Measurements from ENCODE around the gene GPANK1.

DNA sequence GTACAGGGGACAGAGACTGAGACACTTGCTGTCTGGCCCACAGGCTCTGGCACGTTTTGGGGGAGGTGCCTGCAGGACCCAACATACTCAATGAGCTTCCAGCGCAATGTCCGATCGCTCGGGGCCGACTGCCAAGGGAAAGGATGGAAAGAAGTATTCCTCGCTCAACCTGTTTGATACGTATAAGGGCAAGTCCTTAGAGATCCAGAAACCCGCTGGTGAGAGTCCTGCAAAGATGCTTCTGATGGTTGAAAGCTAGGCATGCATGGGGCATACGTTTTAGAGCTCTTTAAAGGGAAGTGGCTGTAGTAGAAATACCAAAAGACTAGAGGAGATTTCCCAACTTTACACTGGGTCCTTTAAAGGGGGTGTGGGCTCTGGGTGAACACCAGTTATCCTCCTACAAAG is 42.1 kb downstream of the GPANK1 start:
- TF ChIP-seq, protein P1, sequence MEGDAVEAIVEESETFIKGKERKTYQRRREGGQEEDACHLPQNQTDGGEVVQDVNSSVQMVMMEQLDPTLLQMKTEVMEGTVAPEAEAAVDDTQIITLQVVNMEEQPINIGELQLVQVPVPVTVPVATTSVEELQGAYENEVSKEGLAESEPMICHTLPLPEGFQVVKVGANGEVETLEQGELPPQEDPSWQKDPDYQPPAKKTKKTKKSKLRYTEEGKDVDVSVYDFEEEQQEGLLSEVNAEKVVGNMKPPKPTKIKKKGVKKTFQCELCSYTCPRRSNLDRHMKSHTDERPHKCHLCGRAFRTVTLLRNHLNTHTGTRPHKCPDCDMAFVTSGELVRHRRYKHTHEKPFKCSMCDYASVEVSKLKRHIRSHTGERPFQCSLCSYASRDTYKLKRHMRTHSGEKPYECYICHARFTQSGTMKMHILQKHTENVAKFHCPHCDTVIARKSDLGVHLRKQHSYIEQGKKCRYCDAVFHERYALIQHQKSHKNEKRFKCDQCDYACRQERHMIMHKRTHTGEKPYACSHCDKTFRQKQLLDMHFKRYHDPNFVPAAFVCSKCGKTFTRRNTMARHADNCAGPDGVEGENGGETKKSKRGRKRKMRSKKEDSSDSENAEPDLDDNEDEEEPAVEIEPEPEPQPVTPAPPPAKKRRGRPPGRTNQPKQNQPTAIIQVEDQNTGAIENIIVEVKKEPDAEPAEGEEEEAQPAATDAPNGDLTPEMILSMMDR (IDR thresholded peaks at IDR 0.05) = no peak
- no peak for TF ChIP-seq POLR2A (IDR thresholded peaks at IDR 0.05)
